GM18519 (cell line): Measurements from ENCODE around the gene RARRES2.

Experiments used
- ATAC-seq: cut with Tn5 transposase; IDR thresholded peaks from one replicate; pipeline ENCODE4 v1.9.1; 2021; ENCODE audit warnings: mild to moderate bottlenecking, moderate library complexity; ENCODE audit not compliant: unreplicated experiment, low FRiP score

Gene RARRES2

DNA sequence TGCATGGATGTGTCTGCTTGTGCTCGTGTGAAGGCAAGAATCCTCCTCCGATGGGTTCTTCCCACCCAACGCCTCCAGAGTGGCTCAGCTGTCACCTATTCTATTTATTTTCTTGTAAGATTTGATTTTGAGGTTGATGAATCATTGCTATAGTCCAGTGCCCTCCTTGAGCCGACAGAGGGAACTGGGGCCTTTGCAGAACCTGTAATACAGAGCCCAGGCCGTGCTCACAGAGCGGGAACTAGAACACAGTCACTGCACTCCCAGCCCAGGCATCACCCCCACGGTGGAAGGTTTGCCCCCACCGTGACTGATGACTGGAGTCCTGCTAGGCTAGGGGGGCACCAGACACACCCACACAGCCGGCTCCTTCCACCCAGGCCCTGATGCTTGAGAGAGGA lies 2.0 kb downstream of the RARRES2 start:
- no peak for ATAC-seq

DNA sequence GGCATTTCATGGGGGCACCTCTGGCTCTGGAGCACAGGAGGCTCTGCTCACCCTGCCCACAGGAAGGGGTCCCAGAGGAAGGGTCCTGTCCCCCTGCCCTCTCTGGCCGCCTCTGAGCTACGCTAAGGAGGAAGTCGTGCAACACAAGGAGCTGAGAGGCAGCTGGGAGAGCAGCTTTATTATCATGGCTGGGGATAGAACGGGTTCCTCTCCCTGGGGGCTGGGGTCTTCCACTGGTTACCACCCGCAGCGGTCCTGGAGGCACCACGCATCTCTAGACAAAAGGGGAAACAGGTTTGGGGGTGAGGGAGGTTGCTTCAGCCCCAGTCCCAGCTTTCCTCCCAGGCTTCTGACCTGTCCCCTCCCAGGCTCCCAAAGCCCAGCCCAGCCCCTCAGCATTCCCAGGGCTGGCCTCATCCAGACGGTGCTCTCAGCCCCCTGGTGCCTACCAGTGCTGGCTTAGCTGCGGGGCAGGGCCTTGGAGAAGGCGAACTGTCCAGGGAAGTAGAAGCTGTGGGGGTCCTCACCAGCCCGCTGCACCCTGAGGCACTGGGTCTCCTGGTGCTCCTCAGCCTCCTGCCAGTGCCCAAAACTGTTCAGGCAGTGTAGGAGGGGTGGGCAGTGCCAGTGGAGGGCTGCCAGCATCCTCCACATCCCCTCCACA lies 3.1 kb downstream of the RARRES2 start:
- ATAC-seq: no peak

DNA sequence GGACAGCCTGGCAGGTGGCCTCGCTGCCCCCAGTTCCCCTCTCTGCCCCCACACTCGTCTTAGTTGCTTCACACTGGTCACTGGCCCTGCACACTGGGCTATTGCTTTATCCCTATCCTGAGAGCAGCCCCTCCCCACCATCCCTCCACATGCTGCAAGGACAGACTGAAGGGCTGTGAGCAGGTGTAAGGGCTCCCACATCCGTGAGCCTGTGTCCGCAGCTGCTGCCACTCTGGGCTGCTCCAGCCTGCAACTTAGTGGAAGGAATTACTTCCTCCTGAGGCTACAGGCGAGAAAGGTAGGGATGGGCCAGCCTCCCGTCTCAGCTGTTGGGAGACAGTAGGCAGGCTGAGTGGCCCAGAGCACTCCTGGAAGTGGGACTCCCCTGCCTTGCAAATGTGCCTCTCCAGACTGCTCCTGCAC lies 3.8 kb downstream of the RARRES2 start:
- ATAC-seq: no peak

DNA sequence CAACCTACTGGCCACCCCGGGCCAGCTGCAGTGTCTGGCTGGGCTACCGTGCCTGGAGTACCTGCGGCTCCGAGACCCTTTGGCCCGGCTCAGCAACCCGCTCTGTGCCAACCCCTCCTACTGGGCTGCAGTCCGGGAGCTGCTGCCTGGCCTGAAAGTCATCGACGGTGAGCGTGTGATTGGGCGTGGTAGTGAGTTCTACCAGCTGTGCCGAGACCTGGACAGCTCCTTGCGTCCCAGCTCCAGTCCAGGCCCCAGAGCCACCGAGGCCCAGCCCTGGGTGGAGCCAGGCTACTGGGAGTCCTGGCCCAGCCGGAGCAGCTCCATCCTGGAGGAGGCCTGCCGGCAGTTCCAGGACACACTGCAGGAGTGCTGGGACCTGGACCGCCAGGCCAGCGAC lies 4.2 kb downstream of the RARRES2 start:
- ATAC-seq: no peak

DNA sequence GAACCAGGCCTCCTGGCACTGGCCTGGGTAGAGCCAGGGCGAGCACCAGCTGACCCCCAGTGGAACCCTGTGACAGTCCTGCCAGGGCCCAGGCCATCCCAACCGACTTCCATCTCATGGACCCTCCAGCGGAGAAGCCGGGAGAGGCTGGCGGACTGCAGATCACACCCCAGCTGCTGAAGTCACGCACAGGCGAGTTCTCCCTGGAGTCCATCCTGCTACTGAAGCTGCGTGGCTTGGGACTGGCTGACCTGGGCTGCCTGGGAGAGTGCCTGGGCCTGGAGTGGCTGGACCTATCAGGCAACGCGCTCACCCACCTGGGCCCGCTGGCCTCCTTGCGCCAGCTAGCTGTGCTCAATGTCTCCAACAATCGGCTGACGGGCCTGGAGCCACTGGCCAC lies 4.7 kb downstream of the RARRES2 start:
- no peak for ATAC-seq

DNA sequence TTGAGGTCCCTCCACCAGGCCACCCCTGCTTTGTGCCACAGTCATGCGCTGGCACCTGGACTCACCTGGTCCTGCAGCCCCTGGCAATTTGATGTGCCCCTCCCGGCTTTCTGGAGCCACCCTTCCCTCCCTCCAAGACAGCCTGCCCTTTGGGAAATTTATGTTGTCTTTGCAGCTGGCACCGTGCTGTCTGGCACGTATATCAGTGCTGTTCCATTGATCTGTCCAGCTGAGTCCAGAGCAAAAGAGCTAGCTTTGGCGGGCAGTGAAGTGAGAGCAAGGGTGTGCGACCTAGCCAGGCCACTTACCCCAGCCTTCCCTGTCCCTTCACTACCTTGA lies 5.7 kb downstream of the RARRES2 start:
- no peak for ATAC-seq

DNA sequence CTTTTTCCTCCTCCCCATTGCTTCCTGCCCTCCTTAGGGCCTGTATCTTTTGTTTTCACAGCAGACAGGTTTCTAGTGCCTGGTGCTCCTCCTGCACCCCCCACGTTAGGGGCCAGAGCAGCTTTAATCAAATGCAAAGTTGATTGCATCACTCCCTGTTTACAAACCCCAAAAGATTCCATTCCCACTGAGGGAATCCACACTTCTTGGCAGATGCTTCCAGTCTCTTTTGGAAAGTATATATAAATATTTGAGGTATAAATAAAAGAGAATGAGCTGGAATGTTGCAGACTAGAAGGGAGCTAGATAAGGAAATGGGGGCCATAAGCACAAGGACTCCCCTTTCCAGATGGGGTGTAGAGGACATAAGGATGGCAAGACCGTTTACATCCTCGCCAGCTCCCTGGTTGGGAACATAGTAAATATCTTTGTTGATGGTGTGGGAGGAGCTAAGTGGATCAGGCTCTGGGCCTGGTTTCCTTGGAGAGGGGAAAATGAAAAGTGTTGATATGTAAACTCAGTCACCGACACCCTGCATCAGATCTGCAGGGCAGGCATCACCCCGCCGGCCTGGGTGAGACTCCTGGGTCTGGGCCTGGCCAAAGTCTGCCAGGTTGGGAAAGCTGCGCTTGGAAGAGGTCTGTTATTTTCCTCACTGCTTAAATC lies 6.2 kb downstream of the RARRES2 start:
- ATAC-seq: no peak

DNA sequence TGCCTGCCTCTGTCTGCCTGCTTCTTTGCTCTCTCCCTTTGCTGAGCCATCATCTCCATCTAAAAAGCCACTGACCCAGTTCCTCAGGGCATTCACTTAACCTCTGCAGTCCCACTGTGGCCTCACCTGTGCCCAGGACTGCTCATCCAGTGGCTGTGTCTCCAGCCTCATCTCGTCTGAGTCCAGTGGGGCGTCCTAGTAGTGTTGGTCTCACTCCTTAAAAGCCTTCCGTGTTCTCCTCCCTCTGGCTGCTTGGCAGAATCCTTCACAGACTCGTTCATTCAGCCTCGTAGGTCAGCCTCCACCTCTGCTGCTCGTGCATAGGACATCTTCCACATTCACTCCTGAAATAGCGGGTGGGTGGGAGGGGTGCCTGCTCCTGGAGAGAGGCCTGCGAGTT lies 7.3 kb downstream of the RARRES2 start:
- no peak for ATAC-seq

DNA sequence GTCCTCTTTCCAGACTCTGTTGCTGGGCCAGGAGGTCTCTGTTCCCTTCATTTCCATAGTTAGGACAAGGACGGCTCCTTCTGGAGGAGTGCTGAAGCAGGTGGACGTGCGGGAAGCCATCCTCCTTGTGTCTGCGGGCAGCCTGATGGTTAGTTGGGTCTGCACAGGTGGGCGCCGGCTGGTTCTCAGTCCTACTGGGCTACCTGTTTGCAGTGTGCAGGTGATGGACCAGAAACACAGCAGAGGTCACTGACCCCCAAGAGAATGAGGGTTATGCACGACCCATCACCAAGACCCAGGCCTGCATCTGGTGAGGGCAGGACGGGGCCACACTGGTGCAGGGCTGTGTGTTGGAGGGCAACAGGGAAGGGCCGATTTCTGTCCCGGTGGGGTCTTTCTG lies 7.8 kb downstream of the RARRES2 start:
- ATAC-seq: no peak

DNA sequence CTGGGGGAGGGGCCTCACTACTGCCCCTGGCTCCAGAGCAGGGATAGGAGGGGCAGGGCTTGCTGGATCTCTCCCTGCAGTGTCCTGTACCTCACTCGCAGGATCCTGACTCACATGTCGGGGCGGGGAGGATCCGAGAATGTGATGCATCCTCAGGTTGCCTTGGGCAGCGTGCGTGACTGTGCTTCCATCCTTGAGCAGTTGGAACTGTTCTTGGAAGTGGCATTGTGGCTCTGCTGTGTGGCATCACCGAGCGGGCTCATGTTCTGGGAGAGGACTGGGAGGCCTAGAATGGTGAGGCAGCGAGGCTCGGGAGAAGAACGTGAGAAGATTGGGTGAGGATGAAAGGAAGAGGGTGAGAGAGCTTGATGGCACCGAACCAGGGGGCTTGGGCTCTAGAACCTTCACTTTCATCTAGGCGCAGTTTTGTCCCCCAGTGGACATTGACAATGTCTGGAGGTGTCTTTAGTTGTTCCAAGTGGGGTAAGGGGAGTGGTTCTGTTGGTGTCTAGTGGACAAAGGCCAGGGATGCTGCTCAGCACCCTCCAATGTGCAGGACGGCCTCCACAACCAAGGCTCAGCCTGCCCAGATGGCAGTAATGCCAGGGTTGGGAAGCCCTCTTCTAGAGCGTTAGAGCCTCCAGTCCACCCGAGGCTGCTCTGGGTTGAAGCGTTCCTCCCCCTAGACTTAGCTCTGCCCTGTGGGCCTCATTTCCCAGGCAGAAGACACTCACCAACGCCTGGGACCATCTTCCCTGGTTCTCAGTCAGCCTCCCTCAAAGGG lies 8.4 kb downstream of the RARRES2 start:
- no peak for ATAC-seq

DNA sequence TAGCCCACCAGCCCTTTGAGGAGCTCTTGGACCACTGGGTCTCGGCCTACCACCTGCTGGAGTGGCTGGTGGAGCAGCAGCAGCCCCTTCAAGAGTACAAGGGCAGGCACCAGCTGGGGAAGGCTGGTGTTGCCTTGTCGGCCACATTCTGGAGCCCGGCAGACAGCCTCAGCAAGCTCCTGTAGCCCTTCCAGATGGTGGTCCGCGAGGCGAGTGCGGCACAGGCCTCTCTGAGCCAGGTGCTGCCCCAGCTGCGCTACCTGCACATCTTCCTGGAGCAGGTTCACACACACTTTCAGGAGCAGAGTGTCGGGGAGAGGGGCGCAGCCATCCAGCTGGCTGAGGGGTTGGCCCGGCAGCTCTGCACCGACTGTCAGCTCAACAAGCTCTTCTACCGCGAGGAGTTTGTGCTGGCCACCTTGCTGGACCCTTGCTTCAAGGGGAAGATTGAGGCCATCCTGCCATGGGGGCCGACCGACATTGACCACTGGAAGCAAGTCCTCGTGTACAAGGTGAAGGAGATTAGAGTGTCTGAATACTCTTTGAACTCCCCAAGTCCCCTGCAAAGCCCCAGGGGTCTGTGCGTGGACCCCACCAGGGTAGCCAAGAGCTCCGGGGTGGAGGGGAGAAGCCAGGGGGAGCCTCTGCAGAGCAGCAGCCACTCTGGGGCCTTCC lies 11.1 kb downstream of the RARRES2 start:
- ATAC-seq: no peak

DNA sequence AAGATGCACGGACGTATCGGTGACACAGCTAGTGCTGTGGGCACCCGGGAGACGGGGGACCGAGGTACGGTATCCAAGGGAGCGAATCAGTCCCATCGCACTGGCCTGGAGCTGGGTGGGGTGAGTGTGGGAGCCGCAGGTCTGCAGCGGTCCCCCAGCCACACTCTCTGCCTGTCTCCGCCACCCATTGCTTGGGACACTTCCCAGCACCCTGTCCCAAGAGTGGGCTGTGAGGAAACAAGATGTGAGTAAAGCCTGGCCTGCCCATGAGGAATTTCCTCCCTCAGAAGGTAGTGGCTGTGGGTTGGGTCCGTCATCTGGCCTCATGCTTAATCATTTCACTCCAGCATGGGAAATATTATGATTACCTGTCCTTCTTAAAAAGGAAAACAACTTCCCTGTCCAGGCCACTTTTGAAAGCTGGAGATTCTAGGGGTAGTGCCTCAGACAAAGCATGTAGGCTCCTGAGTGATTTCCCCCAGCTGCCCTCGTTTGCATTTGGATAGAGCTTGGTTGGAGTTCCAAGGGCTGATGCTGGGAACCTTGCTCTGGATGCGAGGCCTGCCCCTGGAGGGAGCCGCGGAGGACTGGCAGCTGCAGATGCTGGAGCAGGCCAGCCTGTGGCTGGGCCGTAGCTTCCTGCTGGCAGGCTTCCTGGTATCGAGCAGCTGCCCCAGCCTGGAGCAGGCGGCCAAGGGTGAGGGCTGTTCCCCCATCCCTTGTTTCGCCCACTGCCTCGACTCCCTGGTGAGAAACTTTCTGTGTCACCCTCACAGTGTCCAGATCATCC lies 11.9 kb downstream of the RARRES2 start:
- no peak for ATAC-seq

DNA sequence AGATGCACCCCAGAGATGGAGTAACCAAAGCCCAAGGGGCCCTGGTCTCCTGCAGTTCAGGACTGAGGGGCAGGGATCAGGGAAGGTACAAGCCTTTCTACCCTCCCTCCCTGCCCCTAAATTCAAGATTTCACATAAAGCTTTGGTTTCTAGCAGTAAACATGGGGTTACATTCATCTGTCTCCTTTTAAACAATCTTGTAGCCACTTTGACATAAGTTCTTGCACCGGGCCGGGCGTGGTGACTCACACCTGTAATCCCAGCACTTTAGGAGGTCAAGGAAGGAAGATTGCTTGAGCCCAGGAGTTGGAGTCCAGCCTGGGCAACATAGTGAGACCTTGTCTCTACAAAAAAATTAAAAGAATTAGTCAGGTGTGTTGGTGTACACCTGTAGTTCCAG lies 14.1 kb downstream of the RARRES2 start:
- no peak for ATAC-seq

DNA sequence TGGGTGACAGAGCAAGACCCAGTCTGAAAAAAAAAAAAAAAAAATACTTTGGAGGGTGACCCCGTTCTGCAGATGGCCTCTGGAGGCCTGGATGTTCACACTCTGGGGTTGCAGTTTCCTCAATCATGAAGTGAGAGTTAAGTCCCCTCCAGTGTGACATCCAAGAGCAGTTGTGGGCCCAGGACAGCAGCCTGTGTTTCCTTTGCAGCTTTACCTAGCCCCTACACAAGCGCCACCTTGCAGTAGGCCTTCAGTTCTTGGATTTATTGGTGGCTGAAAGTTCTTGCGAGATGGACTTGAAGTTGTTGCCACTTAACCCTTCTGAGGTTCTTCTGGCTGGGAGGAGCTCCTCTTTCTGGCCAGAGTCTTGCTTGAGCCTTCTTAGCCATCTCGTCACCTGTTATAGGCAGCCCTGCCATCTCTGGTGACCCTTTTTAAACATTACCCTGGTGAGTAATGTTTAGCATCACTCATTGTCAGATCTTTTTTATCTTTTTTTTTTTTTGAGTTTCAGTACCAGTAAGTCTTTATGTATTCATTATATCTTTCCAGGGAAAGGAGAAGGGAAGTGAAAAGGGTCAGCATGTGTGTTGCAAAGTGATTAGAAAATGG lies 14.7 kb downstream of the RARRES2 start:
- no peak for ATAC-seq

DNA sequence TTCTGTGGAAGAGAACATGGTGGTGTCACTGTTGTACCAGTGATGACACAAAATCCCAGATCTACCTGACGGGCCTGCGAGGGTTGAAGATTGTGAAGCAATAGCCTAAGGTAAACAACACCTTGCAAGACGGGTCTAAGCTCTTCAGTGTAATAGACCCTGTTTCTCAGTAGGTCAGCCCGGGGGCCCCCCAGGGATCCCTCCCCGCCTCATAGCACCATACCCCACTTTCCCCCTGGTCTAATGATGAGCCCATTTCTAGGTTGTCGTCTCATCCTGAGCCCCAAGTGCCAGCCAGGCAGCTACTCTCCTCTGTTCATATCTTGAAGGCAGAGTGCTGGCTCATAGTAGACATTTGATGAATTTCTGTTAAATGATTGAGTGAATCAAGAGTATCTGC lies 15.5 kb downstream of the RARRES2 start:
- ATAC-seq: no peak

DNA sequence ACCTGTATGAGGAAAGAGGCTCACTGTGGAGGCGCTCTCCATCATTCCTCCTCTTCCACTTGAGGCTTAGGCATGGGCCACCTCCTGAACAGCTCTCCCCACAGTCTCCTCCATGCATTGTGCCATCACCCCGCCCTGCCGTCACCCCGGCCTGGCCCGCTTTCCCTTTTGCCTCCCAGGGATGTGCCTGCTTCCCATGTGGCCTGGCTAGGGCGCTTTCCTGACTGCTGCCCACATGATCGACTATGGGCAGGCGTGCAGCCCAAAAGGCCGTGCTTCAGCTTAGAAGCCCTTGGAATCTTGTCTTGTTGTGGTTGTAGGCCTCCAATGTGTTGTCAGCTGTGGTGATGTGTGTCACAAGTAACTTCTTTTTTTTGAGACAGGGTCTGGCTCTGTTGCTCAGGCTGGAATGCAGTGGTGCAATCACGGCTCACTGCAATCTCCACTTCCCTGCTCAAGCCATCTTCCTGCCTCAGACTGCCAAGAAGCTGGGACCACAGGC lies 16.3 kb downstream of the RARRES2 start:
- ATAC-seq: no peak

DNA sequence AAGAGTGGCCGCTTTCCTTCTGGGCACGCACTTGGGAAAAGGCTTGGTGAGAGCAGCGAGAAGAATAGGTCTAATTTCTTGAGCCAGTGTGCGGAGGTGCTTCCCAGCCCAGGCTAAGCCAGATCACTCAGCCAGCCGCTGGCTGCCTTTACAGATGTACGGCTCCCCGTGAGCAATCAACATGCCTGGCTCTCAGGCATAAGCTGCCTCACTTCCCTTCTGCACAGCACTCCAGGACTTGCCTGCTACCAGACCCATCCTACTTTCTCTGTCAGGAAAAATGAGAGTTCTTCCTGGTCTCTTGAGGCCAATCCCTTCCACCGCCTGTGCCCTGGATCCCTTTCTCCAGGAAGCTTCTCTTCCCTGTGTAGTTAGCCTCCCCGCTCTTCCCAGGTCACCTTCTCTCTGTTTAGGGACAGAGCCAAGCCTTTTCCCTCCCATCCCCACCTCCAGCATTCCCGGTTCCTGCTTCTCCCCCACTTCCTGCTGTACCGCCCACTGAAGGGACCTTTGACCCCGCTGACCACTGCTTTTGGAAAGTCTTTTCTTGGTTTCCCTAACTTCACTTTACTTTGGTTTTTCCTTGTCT lies 17.0 kb downstream of the RARRES2 start:
- ATAC-seq: no peak

DNA sequence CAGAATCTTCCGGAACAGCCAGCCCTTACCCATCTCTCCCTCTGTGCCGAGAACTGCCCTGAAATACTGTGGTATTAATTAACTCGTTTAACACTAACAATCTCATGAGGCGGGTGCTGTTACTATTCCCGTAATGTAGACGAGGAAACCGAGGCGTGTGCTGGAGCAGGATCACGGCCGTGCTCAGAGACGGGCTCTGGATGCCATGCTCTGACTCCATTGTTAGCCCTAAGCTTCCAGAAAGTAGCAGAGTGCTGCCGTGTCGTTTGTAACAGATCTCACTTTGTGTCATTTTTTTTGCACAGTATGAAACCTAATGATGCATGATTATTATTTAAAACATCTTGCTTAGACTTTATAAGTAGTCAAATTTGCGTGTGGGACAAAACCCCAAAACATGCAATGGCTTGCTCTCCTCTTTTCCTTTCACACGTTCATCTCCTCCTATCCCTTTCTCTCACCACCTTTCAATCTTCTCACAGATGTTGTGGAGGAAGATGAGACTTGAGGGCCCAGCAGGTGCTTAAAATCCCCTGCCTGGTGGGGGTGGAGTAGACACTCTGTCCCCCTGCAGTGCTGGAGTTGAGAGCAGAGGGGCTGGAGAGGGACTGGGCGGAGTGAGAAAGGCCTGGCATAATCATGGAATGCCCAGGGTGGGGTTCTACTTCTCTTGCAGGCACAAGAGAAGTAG lies 17.6 kb downstream of the RARRES2 start:
- ATAC-seq: no peak
